HG03558 (cell line): Measurements from ENCODE around the gene LYRM2.
"Not testable (repeated sequence)": the region's sequence is repeated elsewhere in the genome, so short reads cannot be mapped to it uniquely, and the experiment has no call there.

Experiments
- ATAC-seq: cut with Tn5 transposase; IDR thresholded peaks from one replicate; pipeline ENCODE4 v1.9.1; 2021; ENCODE audit warnings: moderate number of reproducible peaks; ENCODE audit not compliant: unreplicated experiment; ENCODE audit errors: extremely low read depth

Gene LYRM2

GRCh38 chr6:89650579-89650978, 12.0 kb upstream of the LYRM2 start:
- ATAC-seq = no peak

DNA sequence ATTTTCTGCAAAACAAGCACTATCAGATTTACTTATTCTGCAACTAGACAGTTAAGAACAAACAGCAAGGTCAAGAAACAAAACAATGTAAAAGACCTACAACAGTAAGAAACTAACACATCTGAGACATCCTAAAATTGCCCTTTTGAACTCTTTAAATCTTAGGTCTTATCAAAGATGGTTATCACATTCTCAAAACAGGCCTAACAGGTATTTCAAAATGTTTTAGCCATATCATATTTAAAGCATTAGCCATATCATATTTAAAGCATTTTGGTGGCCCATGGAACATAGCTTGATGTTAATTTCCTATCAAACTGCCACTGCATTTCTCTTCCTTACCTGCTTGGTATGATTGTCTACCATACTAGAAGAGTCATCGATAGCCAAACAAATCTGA, 11.1 kb upstream of the LYRM2 start:
- ATAC-seq = no peak

GRCh38 chr6:89644864-89645263, 6.3 kb upstream of the LYRM2 start:
- ATAC-seq = no peak

DNA sequence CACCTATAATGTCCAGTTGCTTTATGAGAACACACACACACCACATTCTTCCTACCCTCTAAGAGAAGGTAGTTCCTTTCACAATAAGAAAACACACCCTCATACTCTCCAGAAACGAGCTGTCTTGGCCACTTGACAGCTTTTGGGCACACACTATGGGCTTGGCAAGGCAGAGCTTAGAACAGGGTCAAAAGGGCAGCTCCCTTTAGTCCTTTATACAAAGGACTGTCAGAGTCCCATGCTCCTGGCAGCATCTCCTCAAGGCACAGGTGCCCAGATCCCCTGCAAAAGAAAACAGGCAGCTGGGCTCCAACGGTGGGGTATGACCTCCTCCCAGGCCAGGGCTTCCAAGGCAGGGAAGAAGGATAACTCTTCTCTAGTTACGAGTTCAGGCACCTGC, 4.9 kb upstream of the LYRM2 start:
- no peak for ATAC-seq

- ATAC-seq = no peak
These were observed 4.4 kb upstream of the LYRM2 start for GRCh38 chr6:89642956-89643355.

GRCh38 chr6:89641581-89641980, 3.0 kb upstream of the LYRM2 start:
- not testable (repeated sequence) for ATAC-seq

DNA sequence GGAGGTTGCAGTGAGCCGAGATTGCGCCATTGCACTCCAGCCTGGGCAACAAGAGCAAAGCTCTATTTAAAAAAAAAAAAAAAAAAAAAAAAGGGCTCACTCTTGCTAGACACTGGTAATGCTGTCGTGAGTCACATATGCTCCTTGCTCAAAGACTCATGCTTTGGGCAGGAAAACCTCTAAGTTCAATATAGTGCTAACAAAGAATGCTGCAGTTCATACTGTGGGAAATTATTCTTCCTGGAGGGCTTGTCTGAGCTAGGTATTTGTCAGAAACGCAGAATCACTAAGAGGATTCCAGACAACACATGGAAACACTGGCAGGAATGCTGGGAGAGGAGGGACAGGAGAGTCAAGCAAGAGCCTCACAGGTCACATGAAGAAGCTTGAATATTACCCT, 2.3 kb upstream of the LYRM2 start:
- ATAC-seq = no peak

GRCh38 chr6:89637960-89638319, 607 bp downstream of the LYRM2 start:
- no peak for ATAC-seq

- ATAC-seq = not testable (repeated sequence)
These were observed 2.1 kb downstream of the LYRM2 start for GRCh38 chr6:89636412-89636811.

- no peak for ATAC-seq
These were observed 8.1 kb downstream of the LYRM2 start for GRCh38 chr6:89630488-89630887.

GRCh38 chr6:89623749-89624148, 14.8 kb downstream of the LYRM2 start:
- ATAC-seq = no peak

DNA sequence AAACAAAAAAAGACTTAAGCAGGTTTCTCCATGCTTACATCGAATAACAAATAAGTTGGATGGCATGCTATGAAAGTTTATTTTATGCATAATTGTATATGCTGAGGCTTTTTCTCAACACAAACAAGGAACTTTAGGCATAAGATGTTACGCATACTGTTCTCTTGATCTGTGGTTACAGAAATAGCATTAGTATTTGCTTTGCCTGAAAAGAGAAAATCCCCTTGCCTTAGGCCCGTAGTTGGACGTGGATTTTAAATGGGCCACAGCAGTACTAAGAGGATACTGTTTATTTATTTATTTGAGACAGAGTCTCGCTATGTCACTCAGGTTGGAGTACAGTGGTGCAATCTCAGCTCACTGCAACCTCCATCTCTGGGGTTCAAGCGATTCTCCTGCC, 19.0 kb downstream of the LYRM2 start:
- ATAC-seq = no peak

DNA sequence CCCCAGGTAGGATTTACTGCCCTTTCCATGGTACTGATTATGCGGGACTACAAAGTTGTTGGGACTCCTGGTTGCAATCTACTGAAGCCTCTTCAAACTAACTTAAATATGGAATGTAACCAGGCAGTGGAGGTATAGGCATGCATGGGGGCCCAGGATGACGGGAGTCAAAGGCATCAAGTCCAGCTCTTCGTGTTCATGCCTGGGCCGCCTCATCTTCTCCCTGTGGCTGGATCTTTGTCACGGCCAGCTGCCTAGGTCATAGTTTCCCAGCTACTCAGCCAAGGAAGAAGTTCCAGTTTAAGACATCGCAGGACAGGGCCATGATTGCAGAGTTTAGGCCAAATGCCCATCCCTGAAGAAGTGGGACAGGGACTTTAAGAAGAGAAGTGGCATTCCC, 20.5 kb downstream of the LYRM2 start:
- no peak for ATAC-seq

- no peak for ATAC-seq
These were observed 22.0 kb downstream of the LYRM2 start for GRCh38 chr6:89616531-89616930.

DNA sequence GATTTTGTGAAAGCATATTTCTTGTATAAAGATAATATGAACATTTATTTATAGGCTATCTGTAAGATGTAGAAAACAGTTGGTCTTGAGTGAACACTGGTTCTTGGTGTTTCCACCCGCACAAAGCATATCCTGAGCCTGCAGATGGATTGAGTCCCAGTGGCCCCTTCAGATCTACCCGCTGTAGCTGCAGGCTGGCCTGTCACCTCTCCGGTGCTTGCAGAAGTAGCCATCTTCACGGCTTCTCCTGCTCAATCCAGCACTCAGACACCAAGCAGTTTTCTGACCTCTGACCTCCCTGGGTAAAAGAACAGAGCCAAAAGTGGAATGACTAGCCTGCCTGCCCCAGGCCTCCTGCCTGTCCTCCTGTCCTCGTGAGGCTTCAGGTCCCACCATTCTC, 22.7 kb downstream of the LYRM2 start:
- ATAC-seq = no peak

DNA sequence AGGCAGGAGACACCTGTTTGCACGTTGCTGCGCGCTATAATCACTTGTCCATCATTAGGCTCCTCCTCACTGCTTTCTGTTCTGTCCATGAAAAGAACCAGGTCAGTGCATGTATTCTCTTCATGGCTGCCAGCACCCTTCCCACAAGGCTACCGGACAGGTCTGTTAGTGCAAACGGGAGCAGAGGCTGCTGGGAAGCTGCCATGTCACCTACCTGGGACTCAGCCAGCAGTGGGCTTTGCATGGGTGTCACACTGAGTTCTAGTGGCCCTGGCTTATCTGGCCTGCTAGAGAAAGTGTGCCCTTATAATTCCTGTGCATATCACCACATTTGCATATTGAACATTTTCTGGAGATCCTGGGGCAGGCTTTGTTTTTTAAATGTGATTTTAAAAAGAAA, 24.8 kb downstream of the LYRM2 start:
- no peak for ATAC-seq

DNA sequence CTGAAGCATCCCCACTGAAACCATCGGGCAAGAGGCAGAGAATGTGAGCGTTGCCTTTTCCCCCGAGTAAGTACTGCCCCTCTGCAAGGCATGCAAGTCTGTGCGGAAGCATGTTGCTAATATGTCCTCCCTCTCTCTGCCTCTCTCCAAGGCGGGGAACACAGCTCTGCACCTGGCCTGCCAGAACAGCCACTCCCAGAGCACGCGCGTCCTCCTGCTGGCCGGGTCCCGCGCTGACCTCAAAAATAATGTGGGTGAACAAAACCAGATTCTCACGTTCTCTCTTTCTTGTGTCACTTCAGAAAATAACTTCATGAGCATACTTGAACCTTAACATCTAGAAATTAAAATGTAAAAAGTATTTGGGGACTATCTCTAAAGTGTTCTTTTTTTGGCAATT, 26.4 kb downstream of the LYRM2 start:
- ATAC-seq = no peak

DNA sequence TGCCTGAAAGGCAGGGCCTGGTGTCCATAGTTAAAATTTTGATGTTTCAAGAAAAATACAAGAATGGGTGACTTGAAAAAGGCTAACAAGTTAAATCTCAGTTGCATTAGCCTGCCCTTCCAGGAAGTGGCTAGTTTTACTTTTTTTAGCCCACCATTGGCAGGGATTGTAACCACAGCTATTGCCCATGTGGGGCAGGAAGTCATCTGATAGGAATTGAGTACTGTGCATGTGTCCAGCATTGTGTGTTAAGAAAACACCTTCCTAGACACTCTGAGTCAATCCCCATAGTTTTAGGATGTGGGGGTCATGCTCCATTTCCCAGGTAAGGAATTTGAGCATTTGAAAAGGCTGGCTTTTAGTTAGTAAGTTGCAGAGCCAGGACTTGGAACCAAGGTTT, 26.9 kb downstream of the LYRM2 start:
- no peak for ATAC-seq

DNA sequence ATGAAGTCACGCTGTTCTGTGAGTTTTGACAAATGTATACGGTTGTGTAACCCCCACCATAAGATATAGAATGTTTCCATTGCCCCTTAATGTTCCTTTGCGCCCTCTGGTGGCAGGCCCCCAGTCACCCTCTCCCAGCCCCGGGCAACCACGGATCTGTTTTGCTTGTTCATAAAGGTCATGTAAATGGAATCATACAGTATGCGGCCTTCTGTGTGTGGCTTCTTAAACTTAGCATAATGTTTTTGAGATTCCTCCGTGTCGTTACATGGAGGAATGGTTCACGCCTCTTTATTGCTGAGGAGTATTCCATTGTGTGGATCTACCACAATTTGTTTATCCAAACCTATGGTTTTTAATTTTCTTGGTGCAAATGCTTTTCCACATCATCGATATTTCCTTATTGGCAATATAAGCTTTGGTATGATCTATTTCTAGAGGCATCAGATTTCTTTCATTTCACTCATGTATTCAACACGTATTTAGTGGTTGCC, 28.4 kb downstream of the LYRM2 start:
- ATAC-seq = no peak

- no peak for ATAC-seq
These were observed 32.7 kb downstream of the LYRM2 start for GRCh38 chr6:89605861-89606260.

GRCh38 chr6:89604653-89605052, 33.9 kb downstream of the LYRM2 start:
- no peak for ATAC-seq

DNA sequence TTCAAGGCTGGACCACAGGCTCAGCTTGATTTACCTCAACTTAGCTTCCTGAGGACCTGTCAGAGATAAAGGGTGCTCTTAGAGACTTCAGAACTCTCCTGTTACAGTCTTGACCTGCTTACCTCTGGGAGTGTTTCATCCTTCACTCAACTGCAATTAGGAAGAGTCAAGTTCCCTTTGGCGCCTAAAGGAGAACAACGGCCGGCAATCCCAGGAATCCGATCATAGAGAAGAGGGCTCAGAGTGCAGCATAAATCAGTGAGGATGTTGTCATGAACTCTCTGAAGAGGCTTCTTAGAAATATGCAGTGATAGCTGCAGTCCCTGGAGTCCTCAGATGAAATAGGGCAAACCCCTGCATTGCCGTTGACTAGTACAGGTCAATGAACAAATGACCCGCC, 36.4 kb downstream of the LYRM2 start:
- no peak for ATAC-seq

- no peak for ATAC-seq
These were observed 38.8 kb downstream of the LYRM2 start for GRCh38 chr6:89599727-89600126.
